GM12878 (cell line): Measurements from ENCODE around the gene KRT82. TPM values are rescaled to one million over a fixed set of nuclear protein-coding genes. Genes with fewer than 3 reads are reported as not detected.

ENCODE experiments used
- ATAC-seq: fragments of 200-7000 bp; cut with Tn5 transposase; 3 replicates; pipeline ENCODE4 v1.9.1; 2020; ENCODE audit warnings: mild to moderate bottlenecking, moderate library complexity
- BruUV-seq: library from RNA; stranded (reverse); fragments of 400-500 nt; replicated peaks from 2 replicates; lab custom pipeline; 2021; lab: Mats Ljungman, UMichigan
- CTCF ChIA-PET: fragments of 300-600 bp; sonication (Branson Sonifier 250); formaldehyde crosslinking; extraction: SDS; loops from one replicate; lab custom pipeline; 2021; ENCODE audit warnings: inconsistent platforms; lab: Yijun Ruan, JAX
- POLR2A ChIA-PET: fragments of 350-600 bp; formaldehyde crosslinking; extraction: SDS; loops from one replicate; lab custom pipeline; 2021; ENCODE audit warnings: inconsistent platforms; lab: Charles Lee
- RAD21 ChIA-PET: fragments of 300-600 bp; sonication (Branson Sonifier 250); formaldehyde crosslinking; loops from one replicate; lab custom pipeline; 2023; ENCODE audit warnings: antibody characterized with exemption; ENCODE audit not compliant: unreplicated experiment; lab: Charles Lee
- SMC1A ChIA-PET: fragments of 300-600 bp; sonication (Branson Sonifier 250); formaldehyde crosslinking; loops from one replicate; lab custom pipeline; 2023; ENCODE audit not compliant: unreplicated experiment, uncharacterized antibody; lab: Charles Lee
- DNase-seq: peaks from one replicate; pipeline ENCODE4 v3.0.0-alpha.2; 2011; ENCODE audit warnings: low read depth, low spot score
- FAIRE-seq: peaks from 3 replicates; lab custom pipeline; 2011; peaks lifted over from hg19 to GRCh38; lab: Jason Lieb, UNC
- H2AFZ ChIP-seq: 2 replicates; pipeline ENCODE4 v1.6.0; 2011; ENCODE audit warnings: low read depth, low read length, control low read depth; ENCODE audit not compliant: control insufficient read depth
- H3K27ac ChIP-seq: 2 replicates; pipeline ENCODE4 v1.5.1; 2011; ENCODE audit warnings: control low read depth; ENCODE audit not compliant: control insufficient read depth, insufficient read depth
- H3K27me3 ChIP-seq, 2 experiments: replicated peaks in 1 of 2; 2 replicates each; pipeline versions ENCODE4 v1.6.0 to v1.6.1; 2011; ENCODE audit warnings: low read length in 1 of 2; ENCODE audit not compliant: control insufficient read depth in 2 of 2, insufficient read depth in 2 of 2
- H3K36me3 ChIP-seq, 2 experiments: 2 replicates each; pipeline ENCODE4 v1.5.1; 2011; ENCODE audit warnings: low read length in 1 of 2; ENCODE audit not compliant: control insufficient read depth in 2 of 2, insufficient read depth in 2 of 2
- H3K4me1 ChIP-seq: 2 replicates; pipeline ENCODE4 v1.6.1; 2011; ENCODE audit warnings: mild to moderate bottlenecking, low read length, moderate library complexity, mixed read lengths; ENCODE audit not compliant: control insufficient read depth, insufficient read depth
- H3K4me2 ChIP-seq: 2 replicates; pipeline ENCODE4 v1.6.0; 2011; ENCODE audit warnings: control low read depth; ENCODE audit not compliant: control insufficient read depth, insufficient read depth
- H3K4me3 ChIP-seq: fragments of 200-600 bp; sonication (generic); 2 replicates; pipeline ENCODE4 v1.5.1; 2016
- H3K79me2 ChIP-seq: 2 replicates; pipeline ENCODE4 v1.6.0; 2011; ENCODE audit warnings: low read length; ENCODE audit not compliant: control insufficient read depth, insufficient read depth
- H3K9ac ChIP-seq: 2 replicates; pipeline ENCODE4 v1.8.0; 2011; ENCODE audit warnings: low read length, control low read depth, mixed read lengths; ENCODE audit not compliant: control insufficient read depth, insufficient read depth
- H3K9me3 ChIP-seq: replicated peaks from 3 replicates; pipeline ENCODE4 v1.5.1; 2011; ENCODE audit warnings: mild to moderate bottlenecking, low read length; ENCODE audit not compliant: control insufficient read depth, insufficient read depth
- H4K20me1 ChIP-seq: 2 replicates; pipeline ENCODE4 v1.6.0; 2011; ENCODE audit not compliant: control insufficient read depth, insufficient read depth
- SRF ChIP-seq, 2 experiments: IDR thresholded peaks; 2 replicates each; pipeline ENCODE4 v1.6.1; 2011; ENCODE audit warnings: low read depth in 2 of 2, low read length in 2 of 2, mild to moderate bottlenecking in 1 of 2, moderate library complexity in 1 of 2
- WGBS: methylation state at CpG from one replicate; pipeline ENCODE4 v1.1.6; 2016; ENCODE audit warnings: low lambda C conversion rate; ENCODE audit not compliant: insufficient replicate concordance, insufficient coverage; ENCODE audit errors: missing lambda C conversion rate; 5-methylcytosine and 5-hydroxymethylcytosine counted together
- in situ Hi-C: fragments of 300-500 bp; cut with MboI; formaldehyde crosslinking; loops from 9 replicates; pipeline ENCODE4 v1.14.3; 2018; ENCODE audit warnings: mixed read lengths
- intact Hi-C: fragments of 100-400 bp; cut with micrococcal nuclease; formaldehyde crosslinking; loops from one replicate; pipeline ENCODE4 v1.14.2; 2022; ENCODE audit not compliant: unreplicated experiment
- polyA plus RNA-seq, 11 experiments: library from polyadenylated mRNA; depleted of rRNA in 4 of 11; unstranded in 6 of 11; stranded (reverse) in 5 of 11; fragments of >200 nt; fragmentation: Nextera tagmentation in 4 of 11; fragmentation: Illumina TruSeq in 1 of 11; extraction: Ambion mirVana in 4 of 11; extraction: Trizol in 1 of 11; gene quantifications; 1 replicate in 1 of 11; 2 replicates in 10 of 11; pipeline versions ENCODE4 v1.2.1 to v1.2.3, GENCODE V29; 2011 to 2016; ENCODE audit warnings: inconsistent platforms in 2 of 11, missing spikeins in 2 of 11, low read depth in 1 of 11
- total RNA-seq, 4 experiments: library from RNA; depleted of rRNA in 3 of 4; stranded (reverse); fragments of >200 nt in 3 of 4; fragmentation: Illumina TruSeq in 1 of 4; extraction: Trizol in 1 of 4; gene quantifications; 2 replicates each; pipeline versions ENCODE4 v1.2.1 to v1.2.3, GENCODE V29; 2013 to 2021
- TF ChIP-seq, protein P1 (sequence below): fragments of 450-650 bp; IDR thresholded peaks from 2 replicates; pipeline ENCODE4 v1.6.1; 2018; ENCODE audit warnings: mild to moderate bottlenecking, low read depth, moderate library complexity; ENCODE audit not compliant: partially characterized antibody

KRT82 gene
- total and polyA plus RNA-seq, 10 of the 15 experiments (the other 5 are each of a cell fraction or from before 2014, with no cell fraction given) = not detected

DNA sequence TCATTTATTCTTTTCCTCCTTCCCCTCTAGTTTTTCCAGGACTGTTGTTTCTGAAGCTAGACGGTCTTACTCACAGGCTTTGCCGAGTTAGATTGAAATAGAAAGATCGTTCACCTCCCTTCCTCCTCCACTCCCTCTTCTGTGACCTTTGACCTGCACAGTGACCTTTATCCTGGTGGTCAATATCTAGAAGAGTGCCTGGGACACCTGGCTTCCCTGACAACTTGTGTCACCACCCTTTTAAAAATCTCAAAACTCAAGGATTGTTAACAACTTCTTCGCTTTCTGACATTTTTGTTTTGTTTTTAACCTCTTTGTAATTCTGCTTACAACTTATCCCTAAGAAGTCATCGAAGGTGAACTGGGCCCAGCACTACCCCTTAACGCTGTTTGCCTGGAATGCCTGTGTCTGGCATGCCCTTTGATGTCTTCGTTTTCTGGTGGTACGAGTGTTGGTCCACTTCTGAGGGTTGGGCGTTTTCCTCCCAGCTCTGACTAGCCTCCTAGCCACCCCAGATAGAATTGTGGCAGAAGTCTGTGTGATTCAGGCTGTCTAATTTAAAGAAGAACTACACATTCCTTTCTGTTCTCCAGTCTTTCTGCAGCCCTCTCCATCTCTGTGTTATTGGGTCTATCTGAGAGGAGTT lies 30.8 kb upstream of the KRT82 start:
- Histone ChIP-seq H3K9ac (no peak overlapping the region), H3K4me2 (no peak overlapping the region), H3K27me3 (peaks cover under 1 to 1% of the 10 kb centered on the region in 2 experiments; a peak in 3 of 4 replicates), H3K27ac (no peak overlapping the region), H4K20me1 (no peaks in the 10 kb centered on the region), H3K4me1 (no peaks in the 10 kb centered on the region), H2AFZ (no peak overlapping the region), H3K36me3 (no peaks in the 10 kb centered on the region), H3K79me2 (no peaks in the 10 kb centered on the region), H3K9me3 (no peaks in the 10 kb centered on the region), H3K4me3 (no peak overlapping the region)
- no peak for DNase-seq
- intact Hi-C loops = no loop called here
- ChIA-PET CTCF (no interaction called here), POLR2A (no interaction called here), SMC1A (no interaction called here), RAD21 (no interaction called here)
- no peak for FAIRE-seq
- no peak for ATAC-seq
- TF ChIP-seq, protein P1, sequence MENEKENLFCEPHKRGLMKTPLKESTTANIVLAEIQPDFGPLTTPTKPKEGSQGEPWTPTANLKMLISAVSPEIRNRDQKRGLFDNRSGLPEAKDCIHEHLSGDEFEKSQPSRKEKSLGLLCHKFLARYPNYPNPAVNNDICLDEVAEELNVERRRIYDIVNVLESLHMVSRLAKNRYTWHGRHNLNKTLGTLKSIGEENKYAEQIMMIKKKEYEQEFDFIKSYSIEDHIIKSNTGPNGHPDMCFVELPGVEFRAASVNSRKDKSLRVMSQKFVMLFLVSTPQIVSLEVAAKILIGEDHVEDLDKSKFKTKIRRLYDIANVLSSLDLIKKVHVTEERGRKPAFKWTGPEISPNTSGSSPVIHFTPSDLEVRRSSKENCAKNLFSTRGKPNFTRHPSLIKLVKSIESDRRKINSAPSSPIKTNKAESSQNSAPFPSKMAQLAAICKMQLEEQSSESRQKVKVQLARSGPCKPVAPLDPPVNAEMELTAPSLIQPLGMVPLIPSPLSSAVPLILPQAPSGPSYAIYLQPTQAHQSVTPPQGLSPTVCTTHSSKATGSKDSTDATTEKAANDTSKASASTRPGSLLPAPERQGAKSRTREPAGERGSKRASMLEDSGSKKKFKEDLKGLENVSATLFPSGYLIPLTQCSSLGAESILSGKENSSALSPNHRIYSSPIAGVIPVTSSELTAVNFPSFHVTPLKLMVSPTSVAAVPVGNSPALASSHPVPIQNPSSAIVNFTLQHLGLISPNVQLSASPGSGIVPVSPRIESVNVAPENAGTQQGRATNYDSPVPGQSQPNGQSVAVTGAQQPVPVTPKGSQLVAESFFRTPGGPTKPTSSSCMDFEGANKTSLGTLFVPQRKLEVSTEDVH = no peak
- TF ChIP-seq SRF (IDR thresholded peaks at IDR 0.05; ENCODE audit: low read depth in 2 of 2, low read length in 2 of 2) = no peak
- in situ Hi-C loops = no loop called here
- BruUV-seq = no TSS peak
- 7% methylated on average over 9 of the region's 9 CpGs for WGBS
